Esophagus muscularis mucosa (tissue), 4 donors: ENCODE data around the gene CPB1. TPM values are rescaled to one million over a fixed set of nuclear protein-coding genes. Genes with fewer than 3 reads are reported as not detected.

ENCODE experiments used
- DNase-seq: peaks from one replicate; pipeline ENCODE4 v3.0.0-alpha.2; 2017; ENCODE audit errors: extremely low spot score
- H3K27ac ChIP-seq, 4 donors: fragments of 200-600 bp; sonication (generic); replicated peaks in 1 of 4; 1 replicate in 3 of 4; 2 replicates in 1 of 4; pipeline ENCODE4 v1.5.1; 2016 to 2019; ENCODE audit warnings: mild to moderate bottlenecking in 1 of 4
- H3K27me3 ChIP-seq, 4 donors: fragments of 200-600 bp; sonication (generic); one replicate each; pipeline versions ENCODE4 v1.5.1 to v1.6.0; 2016 to 2019
- H3K36me3 ChIP-seq, 4 donors: fragments of 200-600 bp; sonication (generic); one replicate each; pipeline ENCODE4 v1.5.1; 2016 to 2019
- H3K4me1 ChIP-seq, 4 donors: fragments of 200-600 bp; sonication (generic); one replicate each; pipeline ENCODE4 v1.5.1; 2016 to 2019
- H3K4me3 ChIP-seq, 4 donors: fragments of 200-600 bp; sonication (generic); 1 replicate in 2 of 4; 2 replicates in 2 of 4; pipeline ENCODE4 v1.5.1; 2016 to 2019; ENCODE audit warnings: mild to moderate bottlenecking in 4 of 4, moderate library complexity in 1 of 4
- H3K9me3 ChIP-seq, 4 donors: fragments of 200-600 bp; sonication (generic); 1 replicate in 3 of 4; 2 replicates in 1 of 4; pipeline ENCODE4 v1.5.1; 2016 to 2019
- CTCF ChIP-seq, 3 experiments: fragments of 200-600 bp in 2 of 3; fragments of 450-650 bp in 1 of 3; sonication (generic) in 2 of 3; IDR thresholded peaks; one replicate each; pipeline ENCODE4 v1.5.1; 2017 to 2019; ENCODE audit warnings: antibody characterized with exemption in 3 of 3, mild to moderate bottlenecking in 2 of 3, moderate library complexity in 1 of 3
- EP300 ChIP-seq: sonication (generic); formaldehyde crosslinking; IDR thresholded peaks from one replicate; pipeline ENCODE4 v1.6.1; 2017; ENCODE audit warnings: antibody characterized with exemption
- POLR2A ChIP-seq: fragments of 450-650 bp; IDR thresholded peaks from one replicate; pipeline ENCODE4 v1.6.1; 2017; ENCODE audit warnings: antibody characterized with exemption, moderate library complexity, mild to moderate bottlenecking, low read depth
- POLR2AphosphoS5 ChIP-seq, 2 donors: sonication (generic); formaldehyde crosslinking; IDR thresholded peaks; one replicate each; pipeline ENCODE4 v1.6.1; 2017; ENCODE audit warnings: antibody characterized with exemption in 2 of 2
- WGBS: methylation state at CpG from one replicate; pipeline ENCODE4 v1.1.5; 2018; 5-methylcytosine and 5-hydroxymethylcytosine counted together
- intact Hi-C: fragments of 100-400 bp; cut with DNase I; formaldehyde crosslinking; loops from one replicate; pipeline ENCODE4 v1.15.1; 2023
- total RNA-seq, 4 donors: library from RNA; depleted of rRNA; stranded (reverse); fragments of >200 nt; gene quantifications; one replicate each; pipeline versions ENCODE4 v1.1.0 to v1.2.1, GENCODE V29; 2016

The CPB1 gene
- total RNA-seq, 4 donors from 2014 or later, result 0.46 TPM; not detected in 3

GRCh38 chr3:148825476-148825875 is 2.1 kb upstream of the CPB1 start:
- Histone ChIP-seq H3K4me3 (no peak overlapping the region), H3K9me3 (peaks cover 0 to 12% (median 2%) of the 10 kb centered on the region in 4 donors), H3K27me3 (no peaks in the 10 kb centered on the region), H3K4me1 (no peaks in the 10 kb centered on the region), H3K27ac (no peak overlapping the region), H3K36me3 (no peaks in the 10 kb centered on the region)
- TF ChIP-seq POLR2A, result no peak
- no peak for TF ChIP-seq POLR2AphosphoS5 (IDR thresholded peaks at IDR 0.05)
- TF ChIP-seq CTCF (IDR thresholded peaks at IDR 0.05), result no peak
- no peak for TF ChIP-seq EP300
- intact Hi-C loops, result no loop called here
- 94% methylated on average over 3 of the region's 3 CpGs for WGBS
- no peak for DNase-seq

DNA sequence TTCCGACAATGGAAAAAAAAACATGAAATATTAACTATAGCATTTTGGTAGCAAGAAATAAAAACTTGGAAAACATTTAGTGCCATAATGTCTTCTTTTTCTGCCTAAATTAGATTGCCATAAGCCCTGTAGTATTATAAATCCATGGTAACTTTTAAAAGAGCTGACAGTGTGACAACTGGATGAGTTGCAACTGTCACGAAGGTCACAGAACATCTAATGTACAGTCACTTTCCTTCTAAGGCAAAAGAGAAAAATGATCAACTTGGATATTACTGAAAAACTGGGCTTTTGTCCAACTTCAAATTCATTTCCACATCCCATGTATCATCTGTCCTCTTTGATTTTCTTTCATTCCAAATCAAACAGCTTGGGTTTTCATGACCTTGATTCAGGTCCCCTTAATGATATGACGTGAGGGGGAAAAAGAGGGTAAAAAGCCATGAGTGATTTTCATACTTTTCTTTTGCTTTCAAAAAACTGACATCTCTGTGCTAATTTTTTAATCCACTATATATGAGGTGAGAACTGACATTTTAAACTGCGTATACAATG is 602 bp downstream of the CPB1 start:
- WGBS, result 67% methylated on average over 4 of the region's 4 CpGs
- Histone ChIP-seq H3K4me1 (no peaks in the 10 kb centered on the region), H3K9me3 (no peaks in the 10 kb centered on the region), H3K36me3 (no peaks in the 10 kb centered on the region), H3K4me3 (no peak overlapping the region), H3K27ac (no peak overlapping the region), H3K27me3 (no peaks in the 10 kb centered on the region)
- TF ChIP-seq EP300 (no peak), POLR2AphosphoS5 (IDR thresholded peaks at IDR 0.05) (no peak), POLR2A (no peak), CTCF (IDR thresholded peaks at IDR 0.05) (no peak)
- intact Hi-C loops, result no loop called here
- DNase-seq, result no peak

DNA sequence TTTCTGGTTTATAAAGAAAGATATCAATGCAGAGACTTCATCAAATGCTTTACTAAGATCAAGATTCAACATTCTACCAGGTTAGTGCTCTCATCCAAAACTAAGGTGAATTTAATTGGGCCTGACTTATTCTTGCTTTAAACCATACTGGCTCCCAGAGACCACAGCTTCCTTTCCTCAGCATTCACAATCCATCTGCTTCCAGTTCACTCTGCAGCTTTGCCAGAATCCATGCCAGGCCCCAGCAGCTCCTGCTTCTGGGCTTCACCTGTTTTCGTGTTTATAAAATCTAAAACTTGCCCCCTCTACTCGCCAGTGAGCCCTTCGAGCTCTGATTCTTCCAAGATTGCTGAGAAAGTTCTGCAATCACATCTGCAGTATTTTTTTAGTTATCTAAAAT is 2.3 kb downstream of the CPB1 start:
- H3K9me3 ChIP-seq, result no peaks in the 10 kb centered on the region
- intact Hi-C loops, result no loop called here
- no peak for TF ChIP-seq CTCF (IDR thresholded peaks at IDR 0.05)
- TF ChIP-seq EP300, result no peak
- no peak for TF ChIP-seq POLR2A
- no peak for TF ChIP-seq POLR2AphosphoS5 (IDR thresholded peaks at IDR 0.05)
- 98% methylated on average over 3 of the region's 3 CpGs for WGBS
- H3K4me1 ChIP-seq, result no peaks in the 10 kb centered on the region
- H3K27me3 ChIP-seq, result no peaks in the 10 kb centered on the region
- H3K4me3 ChIP-seq, result no peak overlapping the region
- no peaks in the 10 kb centered on the region for H3K36me3 ChIP-seq
- H3K27ac ChIP-seq, result no peak overlapping the region
- no peak for DNase-seq

DNA sequence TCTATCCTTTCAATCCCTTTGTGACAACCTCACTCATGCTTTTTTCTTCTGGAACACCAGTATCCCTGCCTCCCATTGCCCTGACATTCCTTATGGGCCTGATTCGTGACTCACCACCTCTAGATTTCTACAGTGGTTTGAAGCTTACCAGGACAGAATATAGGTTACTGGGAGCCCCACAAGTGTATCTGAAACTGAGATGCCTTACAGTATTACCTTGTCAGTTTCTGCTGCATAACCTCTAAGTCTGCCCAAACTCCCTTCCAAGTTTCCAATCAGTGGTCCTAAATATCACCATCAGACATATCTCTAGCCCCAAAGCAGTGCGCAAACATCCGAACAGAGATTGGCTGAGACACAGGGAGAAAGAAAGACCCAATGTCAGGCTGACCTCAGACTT is 5.6 kb downstream of the CPB1 start:
- Histone ChIP-seq H3K27me3 (no peaks in the 10 kb centered on the region), H3K4me3 (no peak overlapping the region), H3K9me3 (no peaks in the 10 kb centered on the region), H3K27ac (no peak overlapping the region), H3K4me1 (no peaks in the 10 kb centered on the region), H3K36me3 (no peaks in the 10 kb centered on the region)
- no peak for TF ChIP-seq POLR2AphosphoS5 (IDR thresholded peaks at IDR 0.05)
- no peak for TF ChIP-seq EP300
- no peak for TF ChIP-seq CTCF (IDR thresholded peaks at IDR 0.05)
- no peak for TF ChIP-seq POLR2A
- intact Hi-C loops, result no loop called here
- WGBS, result 89% methylated on average over 3 of the region's 3 CpGs
- no peak for DNase-seq

DNA sequence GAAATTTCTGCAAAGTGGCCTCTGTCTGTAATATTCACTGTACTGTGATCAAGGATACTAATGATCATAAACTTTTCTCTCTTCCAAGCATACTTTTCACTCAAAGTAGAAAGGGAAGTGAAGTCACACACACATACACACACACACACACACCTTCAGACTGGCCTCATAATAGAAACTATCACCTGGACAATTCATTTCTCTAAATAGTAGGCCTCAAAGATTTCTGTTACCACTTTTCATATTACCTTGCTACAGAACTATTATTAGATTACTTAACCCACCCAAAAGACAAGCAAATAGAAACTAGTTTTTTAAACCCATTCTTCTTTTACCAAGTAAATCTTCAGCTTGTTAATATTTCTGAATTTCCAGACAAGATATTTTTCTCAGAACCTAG is 12.2 kb downstream of the CPB1 start:
- Histone ChIP-seq H3K27ac (no peak overlapping the region), H3K36me3 (no peaks in the 10 kb centered on the region), H3K9me3 (no peaks in the 10 kb centered on the region), H3K27me3 (no peaks in the 10 kb centered on the region), H3K4me3 (no peak overlapping the region), H3K4me1 (no peaks in the 10 kb centered on the region)
- TF ChIP-seq CTCF (IDR thresholded peaks at IDR 0.05), result no peak
- TF ChIP-seq EP300, result no peak
- no peak for TF ChIP-seq POLR2AphosphoS5 (IDR thresholded peaks at IDR 0.05)
- no peak for TF ChIP-seq POLR2A
- no peak for DNase-seq
- intact Hi-C loops, result no loop called here
